Right atrium auricular region (tissue), 2 donors: ENCODE measurements around the gene CNPPD1. TPM values are rescaled to one million over a fixed set of nuclear protein-coding genes. Genes with fewer than 3 reads are reported as not detected.
A peak's percentile ranks its signal among the peaks of the same experiment; 100 is the strongest.

Experiments used
- DNase-seq: peaks from one replicate; pipeline ENCODE4 v3.0.0-alpha.2; 2019; ENCODE audit warnings: low spot score
- H3K27ac ChIP-seq, 2 donors: fragments of 200-600 bp; sonication (generic); 1 replicate in 1 of 2; 2 replicates in 1 of 2; pipeline ENCODE4 v1.5.1; 2016 to 2019
- H3K27me3 ChIP-seq, 2 donors: fragments of 200-600 bp; sonication (generic); one replicate each; pipeline versions ENCODE4 v1.5.1 to v1.6.0; 2017 to 2019
- H3K36me3 ChIP-seq: fragments of 200-600 bp; sonication (generic); one replicate; pipeline ENCODE4 v1.5.1; 2016
- H3K4me1 ChIP-seq, 2 donors: fragments of 200-600 bp; sonication (generic); one replicate each; pipeline versions ENCODE4 v1.5.1 to v1.6.0; 2017 to 2019
- H3K4me3 ChIP-seq, 2 donors: fragments of 200-600 bp; sonication (generic); 1 replicate in 1 of 2; 2 replicates in 1 of 2; pipeline ENCODE4 v1.5.1; 2017 to 2019; ENCODE audit warnings: mild to moderate bottlenecking in 1 of 2, moderate library complexity in 1 of 2
- H3K9me3 ChIP-seq, 2 donors: fragments of 200-600 bp; sonication (generic); one replicate each; pipeline ENCODE4 v1.5.1; 2019
- CTCF ChIP-seq, 2 donors: fragments of 200-600 bp; sonication (generic); IDR thresholded peaks; one replicate each; pipeline ENCODE4 v1.5.1; 2019; ENCODE audit warnings: antibody characterized with exemption in 2 of 2
- total RNA-seq, 2 donors: library from RNA; depleted of rRNA; stranded (reverse); fragments of >200 nt; gene quantifications; one replicate each; pipeline ENCODE4 v1.1.0, GENCODE V29; 2016

The CNPPD1 gene
- 10 to 100 TPM; 32.4 to 42.3 TPM for total RNA-seq

GRCh38 chr2:219176818-219177551 is at the start of gene CNPPD1:
Gene CNPPD1 (minus strand): TSS chr2:219176925. CDS start chr2:219176828, 97 bp downstream.
- Histone ChIP-seq H3K27ac (peak within 1 kb of the TSS; percentile 98 to 99), H3K27me3 (no peaks in the 10 kb centered on the region), H3K4me3 (peak within 1 kb of the TSS; percentile 98 to 99), H3K9me3 (no peaks in the 10 kb centered on the region), H3K36me3 (peaks cover 50% of the 10 kb centered on the region), H3K4me1 (peaks cover 0 to 34% of the 10 kb centered on the region in 2 donors)
- TF ChIP-seq CTCF (IDR thresholded peaks at IDR 0.05), result peak in 1 of 2 donors; percentile 26
- DNase-seq, result peak; percentile 80

GRCh38 chr2:219225350-219225749 is 48.6 kb upstream of the CNPPD1 start:
- H3K27ac ChIP-seq, result no peak overlapping the region
- peaks cover 0 to 24% of the 10 kb centered on the region in 2 donors for H3K4me1 ChIP-seq
- H3K27me3 ChIP-seq, result no peaks in the 10 kb centered on the region
- TF ChIP-seq CTCF (IDR thresholded peaks at IDR 0.05), result no peak
- H3K4me3 ChIP-seq, result no peak overlapping the region
- H3K36me3 ChIP-seq, result peaks cover 59% of the 10 kb centered on the region
- no peak for DNase-seq
- no peaks in the 10 kb centered on the region for H3K9me3 ChIP-seq

GRCh38 chr2:219223831-219224610 is 47.3 kb upstream of the CNPPD1 start:
- H3K4me3 ChIP-seq, result no peak overlapping the region

GRCh38 chr2:219221957-219222518 is 45.3 kb upstream of the CNPPD1 start:
- H3K9me3 ChIP-seq, result no peaks in the 10 kb centered on the region
- H3K4me1 ChIP-seq, result peaks cover 0 to 27% of the 10 kb centered on the region in 2 donors
- no peak for DNase-seq
- H3K27ac ChIP-seq, result no peak overlapping the region
- no peaks in the 10 kb centered on the region for H3K27me3 ChIP-seq
- no peak for TF ChIP-seq CTCF (IDR thresholded peaks at IDR 0.05)
- H3K36me3 ChIP-seq, result peaks cover 68% of the 10 kb centered on the region
- no peak overlapping the region for H3K4me3 ChIP-seq

More at GRCh38 chr2:219223831-219224610, 47.3 kb upstream of the CNPPD1 start:
- DNase-seq, result no peak
- no peak for TF ChIP-seq CTCF (IDR thresholded peaks at IDR 0.05)
- H3K4me1 ChIP-seq, result peaks cover 0 to 30% of the 10 kb centered on the region in 2 donors
- peaks cover 68% of the 10 kb centered on the region for H3K36me3 ChIP-seq
- H3K9me3 ChIP-seq, result no peaks in the 10 kb centered on the region
- H3K27ac ChIP-seq, result no peak overlapping the region
- H3K27me3 ChIP-seq, result no peaks in the 10 kb centered on the region

GRCh38 chr2:219220652-219221402 is 44.1 kb upstream of the CNPPD1 start:
- H3K4me3 ChIP-seq, result no peak overlapping the region
- H3K4me1 ChIP-seq, result peaks cover 0 to 37% of the 10 kb centered on the region in 2 donors
- H3K27me3 ChIP-seq, result no peaks in the 10 kb centered on the region
- H3K9me3 ChIP-seq, result no peaks in the 10 kb centered on the region
- TF ChIP-seq CTCF (IDR thresholded peaks at IDR 0.05), result no peak
- H3K36me3 ChIP-seq, result peaks cover 68% of the 10 kb centered on the region
- no peak for DNase-seq
- H3K27ac ChIP-seq, result no peak overlapping the region
